Nucleus accumbens (tissue), 56 donors: ENCODE measurements around the gene FRYL.
A peak's percentile ranks its signal among the peaks of the same experiment; 100 is the strongest.
"Not testable (repeated sequence)": the region's sequence is repeated elsewhere in the genome, so short reads cannot be mapped to it uniquely, and the experiment has no call there.

Source experiments
- DNase-seq, 56 donors: peaks; one replicate each; lab custom pipeline; 2025; lab: John Stamatoyannopoulos, UW

FRYL gene

GRCh38 chr4:48704091-48704802, 75.8 kb downstream of the FRYL start:
- no peak for DNase-seq

- no peak for DNase-seq
Measured at GRCh38 chr4:48699475-48699874, 80.6 kb downstream of the FRYL start.

- DNase-seq, result peak in 3 of 56 donors; percentile 9 to 32 (median 12)
Measured at GRCh38 chr4:48698029-48698971, 81.8 kb downstream of the FRYL start.

- DNase-seq, result not testable (repeated sequence)
Measured at GRCh38 chr4:48697516-48697915, 82.6 kb downstream of the FRYL start.

GRCh38 chr4:48694824-48695223, 85.3 kb downstream of the FRYL start:
- DNase-seq, result no peak

- no peak for DNase-seq
Measured at GRCh38 chr4:48693856-48694574, 86.1 kb downstream of the FRYL start.

GRCh38 chr4:48692897-48693296, 87.2 kb downstream of the FRYL start:
- DNase-seq, result no peak

- no peak for DNase-seq
Measured at GRCh38 chr4:48692044-48692443, 88.0 kb downstream of the FRYL start.

- no peak for DNase-seq
Measured at GRCh38 chr4:48688953-48689352, 91.1 kb downstream of the FRYL start.

GRCh38 chr4:48687313-48688051, 92.6 kb downstream of the FRYL start:
- no peak for DNase-seq

GRCh38 chr4:48686369-48686768, 93.7 kb downstream of the FRYL start:
- no peak for DNase-seq

- DNase-seq, result no peak
Measured at GRCh38 chr4:48683784-48684666, 96.1 kb downstream of the FRYL start.

GRCh38 chr4:48682870-48683269, 97.2 kb downstream of the FRYL start:
- not testable (repeated sequence) for DNase-seq

GRCh38 chr4:48681856-48682255, 98.2 kb downstream of the FRYL start:
- no peak for DNase-seq

- no peak for DNase-seq
Measured at GRCh38 chr4:48680848-48681568, 99.1 kb downstream of the FRYL start.

GRCh38 chr4:48673537-48673936, 106.5 kb downstream of the FRYL start:
- DNase-seq, result no peak

- DNase-seq, result no peak
Measured at GRCh38 chr4:48670587-48670986, 109.5 kb downstream of the FRYL start.

- no peak for DNase-seq
Measured at GRCh38 chr4:48669086-48669485, 111.0 kb downstream of the FRYL start.
